Cardiac muscle cell (in vitro differentiated cells and primary cell): Measurements from ENCODE around the gene C11orf65. TPM values are rescaled to one million over a fixed set of nuclear protein-coding genes. Genes with fewer than 3 reads are reported as not detected.
"Not testable (repeated sequence)": the region's sequence is repeated elsewhere in the genome, so short reads cannot be mapped to it uniquely, and the experiment has no call there.

Source experiments
- DNase-seq, 2 donors: peaks; one replicate each; pipeline versions ENCODE4 v3.0.0 to v3.0.0-alpha.2; 2010 to 2017; ENCODE audit warnings: low read depth in 1 of 2, low spot score in 1 of 2
- H3K27ac ChIP-seq: fragments of 200-600 bp; sonication (generic); 2 replicates; pipeline ENCODE4 v1.5.1; 2016
- H3K27me3 ChIP-seq: fragments of 200-600 bp; sonication (generic); 2 replicates; pipeline ENCODE4 v1.6.0; 2016; ENCODE audit warnings: control low read depth
- H3K36me3 ChIP-seq: fragments of 200-600 bp; sonication (generic); 2 replicates; pipeline ENCODE4 v1.5.1; 2016; ENCODE audit warnings: control low read depth
- H3K4me1 ChIP-seq: fragments of 200-600 bp; sonication (generic); 2 replicates; pipeline ENCODE4 v1.8.1; 2017; ENCODE audit warnings: low read depth, mild to moderate bottlenecking, mixed run types
- H3K4me3 ChIP-seq: fragments of 200-600 bp; sonication (generic); 2 replicates; pipeline ENCODE4 v1.5.1; 2016; ENCODE audit warnings: mild to moderate bottlenecking
- H3K9me3 ChIP-seq: fragments of 200-600 bp; sonication (generic); 2 replicates; pipeline ENCODE4 v1.5.1; 2017; ENCODE audit warnings: low read depth, mild to moderate bottlenecking, control low read depth
- CTCF ChIP-seq: IDR thresholded peaks from 2 replicates; pipeline ENCODE4 v1.5.1; 2012; ENCODE audit warnings: low read depth, mild to moderate bottlenecking, low read length
- polyA plus RNA-seq: library from polyadenylated mRNA; unstranded; fragments of >200 nt; fragmentation: Nextera tagmentation; extraction: Ambion mirVana; gene quantifications from 2 replicates; pipeline ENCODE4 v1.2.1, GENCODE V29; 2016
- total RNA-seq: library from RNA; depleted of rRNA; stranded (reverse); fragments of >200 nt; gene quantifications from 2 replicates; pipeline ENCODE4 v1.2.3, GENCODE V29; 2016

The C11orf65 gene
- total and polyA plus RNA-seq, 2 experiments from 2014 or later = 1.4 to 1.6 TPM

- Histone ChIP-seq H3K4me3 (no peak overlapping the region), H3K36me3 (no peaks in the 10 kb centered on the region), H3K4me1 (no peaks in the 10 kb centered on the region), H3K9me3 (no peaks in the 10 kb centered on the region), H3K27me3 (no peaks in the 10 kb centered on the region), H3K27ac (no peak overlapping the region)
- no peak for DNase-seq
- no peak for TF ChIP-seq CTCF
Measured at GRCh38 chr11:108403052-108403451, 64.3 kb downstream of the C11orf65 start.

GRCh38 chr11:108402241-108402640, 65.1 kb downstream of the C11orf65 start:
- Histone ChIP-seq H3K36me3 (no peaks in the 10 kb centered on the region), H3K9me3 (no peaks in the 10 kb centered on the region), H3K27me3 (no peaks in the 10 kb centered on the region), H3K4me3 (no peak overlapping the region), H3K27ac (no peak overlapping the region), H3K4me1 (no peaks in the 10 kb centered on the region)
- TF ChIP-seq CTCF = no peak
- no peak for DNase-seq

GRCh38 chr11:108398439-108398838, 68.9 kb downstream of the C11orf65 start:
- DNase-seq = no peak
- Histone ChIP-seq H3K4me1 (no peaks in the 10 kb centered on the region), H3K36me3 (no peaks in the 10 kb centered on the region), H3K4me3 (no peak overlapping the region), H3K27ac (no peak overlapping the region), H3K9me3 (no peaks in the 10 kb centered on the region), H3K27me3 (no peaks in the 10 kb centered on the region)
- TF ChIP-seq CTCF = no peak

- not testable (repeated sequence) for DNase-seq, H3K27me3 ChIP-seq, H3K27ac ChIP-seq, H3K9me3 ChIP-seq, H3K4me3 ChIP-seq, H3K36me3 ChIP-seq, H3K4me1 ChIP-seq
Measured at GRCh38 chr11:108396672-108397071, 70.7 kb downstream of the C11orf65 start.

GRCh38 chr11:108394744-108395284, 72.5 kb downstream of the C11orf65 start:
- Histone ChIP-seq H3K9me3 (no peaks in the 10 kb centered on the region), H3K36me3 (no peaks in the 10 kb centered on the region), H3K27me3 (no peaks in the 10 kb centered on the region), H3K27ac (no peak overlapping the region), H3K4me1 (no peaks in the 10 kb centered on the region), H3K4me3 (no peak overlapping the region)
- TF ChIP-seq CTCF = no peak
- peak in 1 of 2 donors; percentile 1 for DNase-seq

GRCh38 chr11:108393046-108393445, 74.3 kb downstream of the C11orf65 start:
- no peak for TF ChIP-seq CTCF
- H3K4me1 ChIP-seq = no peaks in the 10 kb centered on the region
- H3K9me3 ChIP-seq = no peaks in the 10 kb centered on the region
- no peak overlapping the region for H3K4me3 ChIP-seq
- no peak overlapping the region for H3K27ac ChIP-seq
- H3K27me3 ChIP-seq = no peaks in the 10 kb centered on the region
- DNase-seq = no peak
- no peaks in the 10 kb centered on the region for H3K36me3 ChIP-seq
